Activated T-cell treated with anti-CD3 and anti-CD28 coated beads, Interleukin-2, amount 50 U/mL, for 48 hours (primary cell): Measurements from ENCODE around the gene DBH.
"Not testable (repeated sequence)": the region's sequence is repeated elsewhere in the genome, so short reads cannot be mapped to it uniquely, and the experiment has no call there.

Experiments
- DNase-seq, 2 experiments: peaks; one replicate each; pipeline ENCODE4 v3.0.0-alpha.2; 2020

DBH gene

GRCh38 chr9:133605446-133605845 is 30.7 kb upstream of the DBH start:
- no peak for DNase-seq

- DNase-seq: no peak
Measured at GRCh38 chr9:133605856-133606707, 30.1 kb upstream of the DBH start.

- no peak for DNase-seq
Measured at GRCh38 chr9:133606708-133607025, 29.5 kb upstream of the DBH start.

GRCh38 chr9:133607381-133607780 is 28.8 kb upstream of the DBH start:
- no peak for DNase-seq

GRCh38 chr9:133607976-133608375 is 28.2 kb upstream of the DBH start:
- DNase-seq: no peak

GRCh38 chr9:133608382-133608781 is 27.8 kb upstream of the DBH start:
- DNase-seq: no peak

GRCh38 chr9:133608889-133609288 is 27.3 kb upstream of the DBH start:
- DNase-seq: no peak

GRCh38 chr9:133609311-133610098 is 26.7 kb upstream of the DBH start, which contains the start of gene FAM163B:
Gene FAM163B, minus strand, starts transcription at chr9:133609389. Its CDS starts 29,166 bp downstream, at chr9:133580223.
- DNase-seq: peak; percentile 42 to 59

- no peak for DNase-seq
Measured at GRCh38 chr9:133610845-133611244, 25.3 kb upstream of the DBH start.

GRCh38 chr9:133612051-133612450 is 24.1 kb upstream of the DBH start:
- DNase-seq: no peak

- no peak for DNase-seq
Measured at GRCh38 chr9:133612816-133613215, 23.3 kb upstream of the DBH start.

- no peak for DNase-seq
Measured at GRCh38 chr9:133613432-133613831, 22.7 kb upstream of the DBH start.

- no peak for DNase-seq
Measured at GRCh38 chr9:133614056-133614455, 22.1 kb upstream of the DBH start.

- no peak for DNase-seq
Measured at GRCh38 chr9:133614678-133615077, 21.5 kb upstream of the DBH start.

GRCh38 chr9:133615186-133615585 is 21.0 kb upstream of the DBH start:
- no peak for DNase-seq

- DNase-seq: no peak
Measured at GRCh38 chr9:133615606-133616188, 20.5 kb upstream of the DBH start.

GRCh38 chr9:133616643-133617405 is 19.3 kb upstream of the DBH start:
- no peak for DNase-seq

GRCh38 chr9:133618726-133619125 is 17.4 kb upstream of the DBH start:
- no peak for DNase-seq

GRCh38 chr9:133619791-133620190 is 16.4 kb upstream of the DBH start:
- peak; percentile 53 to 65 for DNase-seq

- DNase-seq: no peak
Measured at GRCh38 chr9:133621725-133622267, 14.4 kb upstream of the DBH start.

- no peak for DNase-seq
Measured at GRCh38 chr9:133622555-133622954, 13.6 kb upstream of the DBH start.

- not testable (repeated sequence) for DNase-seq
Measured at GRCh38 chr9:133626008-133626407, 10.2 kb upstream of the DBH start.

- no peak for DNase-seq
Measured at GRCh38 chr9:133627341-133627740, 8.8 kb upstream of the DBH start.
